DOHH2 (cell line): Measurements from ENCODE around the gene CHD6.

Source experiments
- H3F3A ChIP-seq: fragments of 200-600 bp; sonication (generic), shearing (Covaris generic); 2 replicates; pipeline ENCODE4 v1.6.0; 2016; ENCODE audit warnings: antibody characterized with exemption, mild to moderate bottlenecking; ENCODE audit not compliant: control insufficient read depth, insufficient read depth
- H3K27ac ChIP-seq: fragments of 200-600 bp; sonication (generic); 2 replicates; pipeline ENCODE4 v1.5.1; 2014; ENCODE audit warnings: low read depth, mild to moderate bottlenecking, low read length, moderate library complexity
- H3K27me3 ChIP-seq: fragments of 200-600 bp; sonication (generic); 2 replicates; pipeline ENCODE4 v1.6.1; 2014; ENCODE audit warnings: mild to moderate bottlenecking, low read length, mixed read lengths; ENCODE audit not compliant: control insufficient read depth
- H3K36me3 ChIP-seq: fragments of 200-600 bp; sonication (generic); 2 replicates; pipeline ENCODE4 v1.6.1; 2014; ENCODE audit warnings: mild to moderate bottlenecking, low read length, moderate library complexity, mixed read lengths; ENCODE audit not compliant: control insufficient read depth
- H3K4me1 ChIP-seq: fragments of 200-600 bp; sonication (generic); 2 replicates; pipeline ENCODE4 v1.6.1; 2014; ENCODE audit warnings: mild to moderate bottlenecking, low read length, mixed read lengths; ENCODE audit not compliant: control insufficient read depth
- H3K4me2 ChIP-seq: fragments of 200-600 bp; sonication (generic); 2 replicates; pipeline ENCODE4 v1.6.0; 2014; ENCODE audit warnings: mild to moderate bottlenecking, low read length, moderate library complexity
- H3K4me3 ChIP-seq: fragments of 200-600 bp; sonication (generic); 2 replicates; pipeline ENCODE4 v1.5.1; 2014; ENCODE audit warnings: mild to moderate bottlenecking, low read length, mixed read lengths
- H3K79me2 ChIP-seq: fragments of 200-600 bp; sonication (generic); 2 replicates; pipeline ENCODE4 v1.6.1; 2014; ENCODE audit warnings: mild to moderate bottlenecking, low read length, mixed read lengths; ENCODE audit not compliant: control insufficient read depth
- H3K9me2 ChIP-seq: fragments of 200-600 bp; sonication (generic); replicated peaks from 2 replicates; pipeline ENCODE4 v1.6.1; 2014; ENCODE audit warnings: mild to moderate bottlenecking, low read length, mixed read lengths; ENCODE audit not compliant: control insufficient read depth
- H3K9me3 ChIP-seq: fragments of 200-600 bp; sonication (generic); 2 replicates; pipeline ENCODE4 v1.6.1; 2014; ENCODE audit warnings: antibody characterized with exemption, low read length, mixed read lengths; ENCODE audit not compliant: control insufficient read depth, insufficient read depth
- H4K20me1 ChIP-seq: fragments of 200-600 bp; sonication (generic); 2 replicates; pipeline ENCODE4 v1.6.0; 2014; ENCODE audit warnings: low read depth, mild to moderate bottlenecking, antibody characterized with exemption, low read length, moderate library complexity; ENCODE audit not compliant: control insufficient read depth, insufficient read depth
- CTCF ChIP-seq: fragments of 200-600 bp; sonication (generic); IDR thresholded peaks from one replicate; pipeline ENCODE4 v1.5.1; 2014; ENCODE audit warnings: antibody characterized with exemption, mild to moderate bottlenecking, low read depth, low read length; ENCODE audit not compliant: poor library complexity, severe bottlenecking
- EZH2phosphoT487 ChIP-seq: fragments of 200-600 bp; sonication (generic); IDR thresholded peaks from 2 replicates; pipeline ENCODE4 v1.6.1; 2017; ENCODE audit warnings: borderline replicate concordance, mild to moderate bottlenecking, antibody characterized with exemption, low read length, moderate library complexity, mixed read lengths

CHD6 gene

GRCh38 chr20:41395667-41396664, 222.2 kb downstream of the CHD6 start:
- H3K36me3 ChIP-seq, result no peaks in the 10 kb centered on the region
- H3K4me1 ChIP-seq, result no peaks in the 10 kb centered on the region
- no peak overlapping the region for H3K4me3 ChIP-seq
- no peak overlapping the region for H3K4me2 ChIP-seq
- no peaks in the 10 kb centered on the region for H3K9me2 ChIP-seq
- TF ChIP-seq EZH2phosphoT487 (no peak), CTCF (no peak)
- H3K9me3 ChIP-seq, result no peaks in the 10 kb centered on the region
- H3K27me3 ChIP-seq, result no peaks in the 10 kb centered on the region
- no peaks in the 10 kb centered on the region for H4K20me1 ChIP-seq
- H3K79me2 ChIP-seq, result no peaks in the 10 kb centered on the region
- no peak overlapping the region for H3K27ac ChIP-seq
- no peaks in the 10 kb centered on the region for H3F3A ChIP-seq

GRCh38 chr20:41394931-41395666, 223.1 kb downstream of the CHD6 start:
- no peaks in the 10 kb centered on the region for H3K9me2 ChIP-seq
- no peaks in the 10 kb centered on the region for H4K20me1 ChIP-seq
- H3K79me2 ChIP-seq, result no peaks in the 10 kb centered on the region
- no peak overlapping the region for H3K27ac ChIP-seq
- no peaks in the 10 kb centered on the region for H3K9me3 ChIP-seq
- no peak overlapping the region for H3K4me3 ChIP-seq
- no peaks in the 10 kb centered on the region for H3F3A ChIP-seq
- no peak overlapping the region for H3K4me2 ChIP-seq
- H3K27me3 ChIP-seq, result no peaks in the 10 kb centered on the region
- H3K4me1 ChIP-seq, result no peaks in the 10 kb centered on the region
- TF ChIP-seq EZH2phosphoT487 (no peak), CTCF (no peak)
- no peaks in the 10 kb centered on the region for H3K36me3 ChIP-seq

- Histone ChIP-seq H3K79me2 (no peaks in the 10 kb centered on the region), H3F3A (no peaks in the 10 kb centered on the region), H4K20me1 (no peaks in the 10 kb centered on the region), H3K4me2 (no peak overlapping the region), H3K27me3 (no peaks in the 10 kb centered on the region), H3K4me1 (no peaks in the 10 kb centered on the region), H3K9me2 (no peaks in the 10 kb centered on the region), H3K27ac (no peak overlapping the region), H3K4me3 (no peak overlapping the region), H3K9me3 (no peaks in the 10 kb centered on the region), H3K36me3 (no peaks in the 10 kb centered on the region)
- TF ChIP-seq EZH2phosphoT487, result no peak
- no peak for TF ChIP-seq CTCF
These were observed 224.1 kb downstream of the CHD6 start for GRCh38 chr20:41394081-41394480.
